HEK293 (cell line): ENCODE results near the gene STK32C.

Experiments
- CTCF ChIA-PET: fragments of 350-600 bp; formaldehyde crosslinking; extraction: SDS; loops from one replicate; lab custom pipeline; 2021; ENCODE audit warnings: antibody characterized with exemption; lab: Yijun Ruan, JAX
- POLR2A ChIA-PET: fragments of 300-600 bp; formaldehyde crosslinking; extraction: SDS; loops from one replicate; lab custom pipeline; 2020; ENCODE audit warnings: antibody characterized with exemption, inconsistent platforms; lab: Yijun Ruan, JAX
- H3K27ac ChIP-seq: fragments of 200-500 bp; sonication (Bioruptor generic); 2 replicates; pipeline ENCODE4 v1.5.1; 2014; ENCODE audit warnings: low read depth, low read length, control low read depth, inconsistent platforms; ENCODE audit errors: extremely low read depth
- H3K36me3 ChIP-seq, 2 experiments: fragments of 200-500 bp in 1 of 2; sonication (Bioruptor generic) in 1 of 2; 1 replicate in 1 of 2; 2 replicates in 1 of 2; pipeline ENCODE4 v1.5.1; 2014 to 2017; ENCODE audit warnings: inconsistent platforms in 2 of 2, low read length in 2 of 2; ENCODE audit not compliant: control insufficient read depth in 2 of 2, insufficient read depth in 1 of 2
- H3K4me1 ChIP-seq: fragments of 200-500 bp; sonication (Bioruptor generic); 2 replicates; pipeline ENCODE4 v1.5.1; 2014; ENCODE audit warnings: mild to moderate bottlenecking, low read length, inconsistent platforms; ENCODE audit not compliant: control insufficient read depth, insufficient read depth
- H3K4me3 ChIP-seq: 2 replicates; pipeline ENCODE4 v1.5.1; 2011; ENCODE audit warnings: low read depth, mild to moderate bottlenecking, control low read depth, low read length, moderate library complexity
- H3K9me3 ChIP-seq: fragments of 200-500 bp; sonication (Bioruptor generic); 2 replicates; pipeline ENCODE4 v1.5.1; 2014; ENCODE audit warnings: low read depth, low read length, inconsistent platforms; ENCODE audit not compliant: control insufficient read depth, insufficient read depth
- CTCF ChIP-seq: fragments of 450-650 bp; formaldehyde crosslinking; IDR thresholded peaks from 2 replicates; pipeline ENCODE4 v1.5.1; 2016; ENCODE audit warnings: missing biosample characterization, missing genetic modification characterization
- GLIS1 ChIP-seq: fragments of 450-650 bp; formaldehyde crosslinking; IDR thresholded peaks from 2 replicates; pipeline ENCODE4 v1.5.1; 2016; ENCODE audit warnings: missing biosample characterization, missing genetic modification characterization
- PRDM4 ChIP-seq: fragments of 450-650 bp; formaldehyde crosslinking; IDR thresholded peaks from 2 replicates; pipeline ENCODE4 v1.5.1; 2017; ENCODE audit warnings: missing biosample characterization, missing genetic modification characterization
- SALL2 ChIP-seq: fragments of 450-650 bp; formaldehyde crosslinking; IDR thresholded peaks from 2 replicates; pipeline ENCODE4 v1.5.0; 2017; ENCODE audit warnings: missing biosample characterization, mild to moderate bottlenecking, missing genetic modification characterization, borderline replicate concordance
- ZBTB26 ChIP-seq: fragments of 450-650 bp; formaldehyde crosslinking; optimal IDR thresholded peaks from 2 replicates; pipeline ENCODE3; 2016; ENCODE audit warnings: missing biosample characterization, mild to moderate bottlenecking, missing genetic modification characterization
- ZBTB44 ChIP-seq: fragments of 450-650 bp; IDR thresholded peaks from 2 replicates; pipeline ENCODE4 v1.5.1; 2018; ENCODE audit warnings: missing biosample characterization, mild to moderate bottlenecking, missing genetic modification characterization
- ZNF155 ChIP-seq: fragments of 450-650 bp; formaldehyde crosslinking; IDR thresholded peaks from 2 replicates; pipeline ENCODE4 v1.5.1; 2016; ENCODE audit warnings: missing biosample characterization, missing genetic modification characterization
- ZNF19 ChIP-seq: fragments of 450-650 bp; formaldehyde crosslinking; IDR thresholded peaks from 2 replicates; pipeline ENCODE4; 2016; ENCODE audit warnings: missing biosample characterization, missing genetic modification characterization, low read depth
- ZNF394 ChIP-seq: fragments of 450-650 bp; formaldehyde crosslinking; IDR thresholded peaks from 2 replicates; pipeline ENCODE4 v1.5.1; 2016; ENCODE audit warnings: missing biosample characterization, missing genetic modification characterization, mild to moderate bottlenecking, moderate library complexity, borderline replicate concordance
- ZNF449 ChIP-seq: fragments of 450-650 bp; formaldehyde crosslinking; IDR thresholded peaks from 2 replicates; pipeline ENCODE4 v1.5.1; 2017; ENCODE audit warnings: missing biosample characterization, mild to moderate bottlenecking, missing genetic modification characterization, moderate library complexity
- ZNF560 ChIP-seq: fragments of 450-650 bp; formaldehyde crosslinking; IDR thresholded peaks from 2 replicates; pipeline ENCODE4 v1.5.1; 2017; ENCODE audit warnings: missing biosample characterization, missing genetic modification characterization, borderline replicate concordance
- ZNF585B ChIP-seq: fragments of 450-650 bp; formaldehyde crosslinking; IDR thresholded peaks from 2 replicates; pipeline ENCODE4 v1.5.1; 2016; ENCODE audit warnings: missing biosample characterization, missing genetic modification characterization
- ZNF658 ChIP-seq: fragments of 450-650 bp; formaldehyde crosslinking; IDR thresholded peaks from 2 replicates; pipeline ENCODE4; 2016; ENCODE audit warnings: missing biosample characterization, missing genetic modification characterization
- ZNF677 ChIP-seq: fragments of 450-650 bp; IDR thresholded peaks from 2 replicates; pipeline ENCODE4 v1.5.0; 2018; ENCODE audit warnings: missing biosample characterization, mild to moderate bottlenecking, missing genetic modification characterization, moderate library complexity
- ZNF704 ChIP-seq: fragments of 450-650 bp; formaldehyde crosslinking; IDR thresholded peaks from 2 replicates; pipeline ENCODE4 v1.5.1; 2016; ENCODE audit warnings: missing biosample characterization, missing genetic modification characterization
- ZNF768 ChIP-seq: fragments of 450-650 bp; formaldehyde crosslinking; IDR thresholded peaks from 2 replicates; pipeline ENCODE4 v1.5.1; 2018; ENCODE audit warnings: missing biosample characterization, mild to moderate bottlenecking, missing genetic modification characterization

The STK32C gene

GRCh38 chr10:132321726-132322125 lies 14.0 kb upstream of the STK32C start:
- Histone ChIP-seq H3K4me1 (peaks cover 4% of the 10 kb centered on the region), H3K27ac (no peak overlapping the region), H3K9me3 (no peaks in the 10 kb centered on the region), H3K4me3 (no peak overlapping the region), H3K36me3 (peaks cover 4 to 11% of the 10 kb centered on the region in 2 experiments; a peak in 1 of 3 replicates)
- ChIA-PET POLR2A (interaction anchor here (1.3 kb wide), 1 partner anchor 14 kb away, joined by 3 read pairs; the partner anchor contains the start of gene STK32C), CTCF (no interaction called here)
- TF ChIP-seq ZNF585B (tag by site-specific recombination): peak; percentile 74
- no peak for TF ChIP-seq ZNF155
- no peak for TF ChIP-seq ZNF394 (tag by site-specific recombination)

- no peaks in the 10 kb centered on the region for H3K9me3 ChIP-seq
- POLR2A ChIA-PET: interaction anchor here (1.3 kb wide), 1 partner anchor 13 kb away, joined by 3 read pairs; the partner anchor contains the start of gene STK32C
- H3K4me1 ChIP-seq: peaks cover 4% of the 10 kb centered on the region
- no peak overlapping the region for H3K4me3 ChIP-seq
- TF ChIP-seq ZNF449 (tag by site-specific recombination): peak; percentile 99
- TF ChIP-seq ZNF768: no peak
- TF ChIP-seq ZNF560 (tag by site-specific recombination): no peak
- TF ChIP-seq ZNF658: no peak
- no peak for TF ChIP-seq PRDM4
- TF ChIP-seq SALL2 (tag by site-specific recombination): no peak
- no peak for TF ChIP-seq ZNF19 (tag by site-specific recombination)
- TF ChIP-seq ZBTB26 (tag by site-specific recombination): peak; percentile 4
- TF ChIP-seq ZNF677 (tag by site-specific recombination): no peak
- no peak for TF ChIP-seq ZNF704 (tag by site-specific recombination)
- TF ChIP-seq ZBTB44: no peak
- TF ChIP-seq CTCF: no peak
- no peak for TF ChIP-seq GLIS1 (tag by site-specific recombination)
- TF ChIP-seq, all 188 proteins: peak for 2
- H3K27ac ChIP-seq: no peak overlapping the region
- CTCF ChIA-PET: no interaction called here
- H3K36me3 ChIP-seq: peaks cover 0 to 11% of the 10 kb centered on the region in 2 experiments; a peak in 1 of 3 replicates
These were observed 13.1 kb upstream of the STK32C start for GRCh38 chr10:132320654-132321469.
